Skeletal muscle tissue (tissue), 5 donors: ENCODE measurements around the gene HCK. TPM values are rescaled to one million over a fixed set of nuclear protein-coding genes. Genes with fewer than 3 reads are reported as not detected.
A peak's percentile ranks its signal among the peaks of the same experiment; 100 is the strongest.

Experiments
- H3K27ac ChIP-seq: one replicate; pipeline ENCODE4 v1.7.0; 2013; ENCODE audit warnings: mild to moderate bottlenecking, low read depth, low read length, inconsistent platforms
- H3K27me3 ChIP-seq, 3 donors: one replicate each; pipeline ENCODE4 v1.7.0; 2013; ENCODE audit warnings: low read length in 3 of 3; ENCODE audit not compliant: control insufficient read depth in 3 of 3, insufficient read depth in 3 of 3
- H3K36me3 ChIP-seq, 3 donors: one replicate each; pipeline ENCODE4 v1.7.0; 2013; ENCODE audit warnings: low read length in 3 of 3; ENCODE audit not compliant: control insufficient read depth in 3 of 3, insufficient read depth in 3 of 3
- H3K4me1 ChIP-seq, 3 donors: one replicate each; pipeline ENCODE4 v1.7.0; 2013; ENCODE audit warnings: low read length in 3 of 3, mild to moderate bottlenecking in 3 of 3; ENCODE audit not compliant: control insufficient read depth in 3 of 3, insufficient read depth in 3 of 3
- H3K4me3 ChIP-seq, 3 donors: one replicate each; pipeline ENCODE4 v1.7.0; 2013; ENCODE audit warnings: low read length in 3 of 3
- H3K9ac ChIP-seq, 3 donors: one replicate each; pipeline ENCODE4 v1.7.0; 2013; ENCODE audit warnings: low read length in 3 of 3, mild to moderate bottlenecking in 3 of 3, moderate library complexity in 2 of 3, low read depth in 1 of 3
- H3K9me3 ChIP-seq, 3 donors: one replicate each; pipeline ENCODE4 v1.7.0; 2013; ENCODE audit warnings: low read length in 3 of 3; ENCODE audit not compliant: control insufficient read depth in 3 of 3
- small RNA-seq: library from RNA; depleted of rRNA; stranded (forward); fragments of <200 nt; gene quantifications from one replicate; pipeline ENCODE3, GENCODE V24; 2014
- total RNA-seq: library from RNA; depleted of rRNA; stranded (reverse); fragments of >200 nt; gene quantifications from one replicate; pipeline ENCODE4 v1.2.3, GENCODE V29; 2014
- donor health status: Osteomylitis.

The HCK gene
- total RNA-seq, 1 donor from 2014 or later, result 8.4 TPM

DNA sequence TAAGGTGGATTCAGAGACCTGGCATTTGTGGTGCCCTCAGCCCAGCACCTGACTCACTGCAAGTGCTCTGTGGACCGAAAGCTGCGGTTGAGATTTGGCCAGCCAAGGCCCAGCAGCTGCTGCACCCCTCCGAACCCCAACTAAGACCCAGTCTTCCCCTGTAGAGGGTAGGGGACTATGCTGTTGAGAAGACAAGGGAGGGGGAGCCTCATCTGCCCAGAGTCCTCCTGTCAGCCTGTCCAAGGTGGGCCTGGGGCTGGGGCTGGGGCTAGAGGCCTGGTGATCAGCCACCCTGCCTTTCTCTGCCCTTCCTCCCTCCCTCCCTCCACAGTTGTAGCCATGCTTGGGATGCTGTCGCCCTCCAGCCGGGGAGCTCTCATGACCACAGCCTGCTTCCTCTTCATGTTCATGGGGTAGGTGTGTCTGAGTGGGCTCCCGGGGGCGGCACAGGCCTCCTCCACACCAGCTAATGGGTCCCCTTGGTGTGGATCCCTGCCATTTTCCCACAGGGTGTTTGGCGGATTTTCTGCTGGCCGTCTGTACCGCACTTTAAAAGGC lies 98.3 kb downstream of the HCK start:
- no peak overlapping the region for H3K4me3 ChIP-seq
- peaks cover 12 to 16% (median 14%) of the 10 kb centered on the region in 3 donors for H3K4me1 ChIP-seq
- H3K9ac ChIP-seq, result no peak overlapping the region
- H3K27me3 ChIP-seq, result no peaks in the 10 kb centered on the region
- H3K27ac ChIP-seq, result no peak overlapping the region
- H3K36me3 ChIP-seq, result peaks cover 50 to 62% (median 60%) of the 10 kb centered on the region in 3 donors
- no peaks in the 10 kb centered on the region for H3K9me3 ChIP-seq

Small RNA genes within 50 kb of the gene (small RNA-seq; reads per million reads assigned to genes)
- gene RNA5SP481 (0.35 reads per million, percentile 42 among the genes with 10 or more reads in this experiment), gene RNA5SP482 (not detected)

Other genes starting within 250 kb of the HCK start
- 21.9 TPM for gene MYLK2, start 232.9 kb upstream of the HCK start, total RNA-seq
- gene FOXS1, start 206.6 kb upstream of the HCK start, total RNA-seq, result 3.1 TPM
- 2.1 TPM for gene DUSP15, start 181.7 kb upstream of the HCK start, total RNA-seq
- gene TTLL9, start 181.6 kb upstream of the HCK start, total RNA-seq, result 0.52 TPM
- 3.1 TPM for gene PDRG1, start 100.2 kb upstream of the HCK start, total RNA-seq
- gene XKR7, start 84.1 kb upstream of the HCK start, total RNA-seq, result not detected
- gene CCM2L, start 41.8 kb upstream of the HCK start, total RNA-seq, result 4.7 TPM
- gene TM9SF4, start 57.5 kb downstream of the HCK start, total RNA-seq, result 18.8 TPM
- gene PLAGL2, start 155.5 kb downstream of the HCK start, total RNA-seq, result 2.1 TPM
- 20.4 TPM for gene POFUT1, start 155.6 kb downstream of the HCK start, total RNA-seq
- 10.4 TPM for gene KIF3B, start 225.4 kb downstream of the HCK start, total RNA-seq